HG02623 (cell line): Measurements from ENCODE around the gene C3orf20.
"Not testable (repeated sequence)": the region's sequence is repeated elsewhere in the genome, so short reads cannot be mapped to it uniquely, and the experiment has no call there.

Experiments
- ATAC-seq: cut with Tn5 transposase; IDR thresholded peaks from one replicate; pipeline ENCODE4 v1.9.1; 2021; ENCODE audit warnings: moderate library complexity; ENCODE audit not compliant: unreplicated experiment

The C3orf20 gene

GRCh38 chr3:14752979-14753378, 78.0 kb downstream of the C3orf20 start:
- not testable (repeated sequence) for ATAC-seq

DNA sequence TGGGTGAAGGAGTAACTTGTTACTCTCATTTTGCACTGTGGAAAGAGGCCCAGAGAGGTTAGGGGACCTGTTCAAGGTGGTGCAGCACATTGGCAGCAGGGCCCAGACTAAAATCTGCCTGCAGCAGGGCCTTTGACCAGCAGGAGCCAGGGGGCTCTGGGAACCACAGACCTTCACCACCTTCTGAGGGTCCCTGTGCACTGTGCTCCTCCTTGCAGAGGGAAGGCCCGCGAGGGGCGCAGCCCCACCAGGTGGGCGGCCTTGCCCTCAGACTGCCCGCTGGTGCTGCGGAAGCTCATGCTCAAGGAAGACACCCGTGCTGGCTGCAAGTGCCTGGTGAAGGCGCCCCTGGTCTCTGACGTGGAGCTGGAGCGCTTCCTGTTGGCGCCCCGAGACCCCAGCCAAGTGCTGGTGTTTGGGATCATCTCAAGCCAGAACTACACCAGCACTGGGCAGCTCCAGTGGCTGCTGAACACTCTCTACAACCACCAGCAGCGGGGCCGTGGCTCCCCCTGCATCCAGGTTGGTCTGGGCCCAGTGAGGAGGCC, 82.3 kb downstream of the C3orf20 start:
- no peak for ATAC-seq

GRCh38 chr3:14758297-14758696, 83.4 kb downstream of the C3orf20 start:
- no peak for ATAC-seq

- no peak for ATAC-seq
Observed at GRCh38 chr3:14758959-14759358, 84.0 kb downstream of the C3orf20 start.

GRCh38 chr3:14760185-14760584, 85.2 kb downstream of the C3orf20 start:
- ATAC-seq = no peak

DNA sequence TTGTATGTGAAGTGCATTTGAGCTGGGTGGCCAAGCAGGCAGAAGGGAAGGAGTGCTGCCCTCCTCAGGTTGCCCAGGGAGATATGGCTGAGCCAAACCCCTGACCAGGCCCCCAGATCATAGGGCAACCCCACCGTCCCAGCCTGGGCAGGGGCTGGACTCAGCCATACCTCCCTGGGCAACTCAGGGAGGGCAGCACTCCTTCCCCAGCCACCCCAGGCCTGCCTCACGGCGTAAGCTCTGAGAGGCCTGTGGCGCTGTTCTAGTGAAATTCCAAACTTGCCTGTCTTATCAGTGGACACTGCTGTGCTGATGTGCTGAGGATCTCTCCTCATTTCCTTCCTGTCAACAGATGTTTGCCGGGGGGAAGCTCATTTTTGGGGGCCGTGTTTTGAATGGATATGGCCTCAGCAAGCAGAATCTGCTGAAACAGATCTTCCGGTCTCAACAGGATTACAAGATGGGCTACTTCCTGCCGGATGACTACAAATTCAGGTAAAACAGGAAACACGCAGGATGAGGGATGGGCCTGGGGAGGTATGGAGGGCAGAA, 86.3 kb downstream of the C3orf20 start:
- ATAC-seq = no peak

DNA sequence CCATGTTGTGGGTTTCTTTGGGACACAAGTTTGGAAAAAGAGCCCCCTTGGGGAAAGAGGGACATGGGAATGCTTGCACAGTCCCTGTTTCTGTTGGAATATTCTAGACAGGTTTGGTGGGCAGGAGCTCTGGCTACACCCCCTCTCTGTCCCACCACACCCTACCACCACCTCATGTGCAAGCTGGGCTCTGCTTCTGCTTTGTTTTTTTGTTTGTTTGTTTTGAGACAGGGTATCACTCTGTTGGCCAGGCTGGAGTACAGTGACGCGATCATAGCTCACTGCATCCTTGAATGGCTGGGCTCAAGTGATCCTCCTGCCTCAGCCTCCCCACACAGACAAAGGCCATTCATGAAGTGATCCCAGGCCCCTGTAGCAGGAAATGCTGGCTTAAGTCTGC, 86.9 kb downstream of the C3orf20 start:
- ATAC-seq = no peak

- ATAC-seq = no peak
Observed at GRCh38 chr3:14762701-14763100, 87.8 kb downstream of the C3orf20 start.

GRCh38 chr3:14764331-14765059, 89.6 kb downstream of the C3orf20 start:
- no peak for ATAC-seq

- no peak for ATAC-seq
Observed at GRCh38 chr3:14765060-14765400, 90.1 kb downstream of the C3orf20 start.

DNA sequence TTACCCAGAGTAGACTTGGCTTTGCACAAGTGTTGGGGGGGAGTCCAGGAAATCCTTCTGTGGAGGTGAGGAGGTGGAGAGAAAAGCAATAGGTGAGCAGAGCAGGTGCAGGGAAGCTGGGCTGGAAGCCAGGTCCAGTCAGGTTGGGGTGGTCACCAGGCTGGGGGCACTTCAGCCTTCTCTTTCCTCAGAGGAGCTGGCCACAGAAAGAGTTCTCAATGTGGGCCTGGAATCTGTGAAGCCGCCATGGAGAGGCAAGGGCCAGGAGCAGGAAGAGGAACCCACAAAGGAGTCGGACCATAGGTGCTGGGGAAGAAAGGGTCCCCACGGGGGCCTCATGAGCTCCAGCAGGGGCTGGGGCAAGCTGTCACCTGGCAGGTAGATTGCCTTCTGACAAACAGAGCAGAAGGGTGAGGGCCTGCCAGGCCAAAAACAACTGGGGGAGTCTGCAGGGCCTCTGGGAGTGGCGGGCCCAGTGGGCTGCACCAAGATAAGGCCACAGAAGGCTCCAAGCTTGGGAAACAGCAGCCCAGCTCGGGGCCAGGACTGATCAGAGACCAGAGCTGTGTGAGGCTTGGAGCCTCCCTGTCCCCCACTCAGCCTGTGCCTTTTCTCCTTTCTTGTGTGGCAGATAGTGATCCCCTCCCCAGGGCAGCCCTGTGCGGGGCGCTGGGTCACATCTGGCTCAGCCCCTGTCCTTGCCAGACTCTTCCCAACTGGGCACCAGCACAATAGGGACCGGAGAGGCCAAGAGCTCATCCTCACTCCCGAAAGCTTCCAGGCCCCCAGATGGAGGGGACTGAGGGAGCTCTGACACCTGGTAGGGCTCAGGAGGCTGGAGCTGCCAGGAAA, 90.9 kb downstream of the C3orf20 start:
- no peak for ATAC-seq

- no peak for ATAC-seq
Observed at GRCh38 chr3:14766428-14767244, 91.7 kb downstream of the C3orf20 start.

GRCh38 chr3:14767245-14768051, 92.5 kb downstream of the C3orf20 start:
- no peak for ATAC-seq

DNA sequence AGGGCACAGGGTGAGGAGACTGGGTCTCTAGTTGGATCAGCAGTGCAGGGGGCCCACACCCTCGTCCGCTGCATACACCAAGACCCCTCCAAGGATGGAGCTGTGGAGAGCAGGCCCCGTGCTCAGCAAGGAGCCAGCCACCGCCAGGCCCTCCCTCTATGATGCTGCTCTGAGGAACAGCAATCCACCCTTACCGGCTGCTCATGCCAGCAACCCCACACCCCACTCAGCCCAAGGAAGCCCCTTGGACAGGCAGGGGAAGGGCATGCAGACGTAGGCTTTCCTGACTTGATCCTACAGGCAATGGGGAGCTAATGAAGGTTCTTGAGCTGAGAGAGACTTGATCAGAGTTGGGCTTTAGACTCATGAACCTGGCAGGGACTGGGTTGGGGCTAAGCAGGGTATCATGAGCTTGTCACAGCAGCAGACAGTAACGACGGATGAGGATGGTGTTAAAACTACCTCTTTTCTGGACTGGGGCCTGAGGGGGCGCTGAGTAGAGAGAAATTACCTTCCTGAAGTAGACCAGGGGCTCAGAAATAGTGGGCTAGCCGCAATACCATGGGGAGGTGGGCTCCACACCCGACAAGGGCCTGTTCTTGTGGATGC, 93.3 kb downstream of the C3orf20 start:
- no peak for ATAC-seq

DNA sequence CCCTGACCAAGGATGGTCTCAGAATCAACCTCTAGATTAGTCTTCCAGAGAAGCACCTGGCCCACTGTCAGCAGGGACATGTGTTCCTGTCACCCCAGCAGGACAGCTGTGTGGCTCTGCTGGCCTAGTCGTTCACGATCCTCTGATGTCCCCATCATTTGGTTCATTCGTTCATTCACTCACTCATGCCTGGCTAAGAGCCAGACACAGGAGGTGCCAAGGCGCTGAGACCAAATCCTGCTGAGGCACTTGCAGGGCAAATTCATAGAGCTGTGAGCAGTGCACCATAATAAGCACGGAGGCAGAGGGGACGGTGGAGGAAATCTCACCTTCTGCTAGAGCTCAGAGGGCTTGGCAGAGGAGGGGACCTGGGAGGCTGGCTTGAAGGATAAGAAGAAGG, 93.9 kb downstream of the C3orf20 start:
- no peak for ATAC-seq

- ATAC-seq = no peak
Observed at GRCh38 chr3:14769544-14770325, 94.8 kb downstream of the C3orf20 start.

GRCh38 chr3:14770591-14770990, 95.7 kb downstream of the C3orf20 start:
- no peak for ATAC-seq

GRCh38 chr3:14771593-14772497, 96.9 kb downstream of the C3orf20 start:
- no peak for ATAC-seq
